Uterus (tissue), 4 donors: ENCODE results near the gene E2F1. TPM values are rescaled to one million over a fixed set of nuclear protein-coding genes. Genes with fewer than 3 reads are reported as not detected.
A peak's percentile ranks its signal among the peaks of the same experiment; 100 is the strongest.

ENCODE experiments used
- DNase-seq, 2 donors: peaks; one replicate each; pipeline ENCODE4 v3.0.0-alpha.2; 2019 to 2020
- H3K27ac ChIP-seq, 2 donors: fragments of 200-600 bp; sonication (generic); 1 replicate in 1 of 2; 2 replicates in 1 of 2; pipeline ENCODE4 v1.5.1; 2016 to 2018
- H3K27me3 ChIP-seq, 2 donors: fragments of 200-600 bp; sonication (generic); one replicate each; pipeline ENCODE4 v1.5.1; 2018 to 2019; ENCODE audit warnings: control low read depth in 1 of 2
- H3K36me3 ChIP-seq, 2 donors: fragments of 200-600 bp; sonication (generic); one replicate each; pipeline ENCODE4 v1.5.1; 2019; ENCODE audit warnings: control low read depth in 1 of 2
- H3K4me1 ChIP-seq, 2 donors: fragments of 200-600 bp; sonication (generic); one replicate each; pipeline ENCODE4 v1.5.1; 2018 to 2019; ENCODE audit warnings: control low read depth in 1 of 2
- H3K4me3 ChIP-seq, 2 donors: fragments of 200-600 bp; sonication (generic); 1 replicate in 1 of 2; 2 replicates in 1 of 2; pipeline ENCODE4 v1.5.1; 2018 to 2019; ENCODE audit warnings: mild to moderate bottlenecking in 1 of 2
- H3K9me3 ChIP-seq, 2 donors: fragments of 200-600 bp; sonication (generic); one replicate each; pipeline ENCODE4 v1.5.1; 2019; ENCODE audit warnings: control low read depth in 1 of 2
- CTCF ChIP-seq, 4 experiments: fragments of 200-600 bp in 2 of 4; fragments of 450-650 bp in 2 of 4; sonication (generic) in 2 of 4; IDR thresholded peaks; one replicate each; pipeline ENCODE4 v1.5.1; 2016 to 2019; ENCODE audit warnings: antibody characterized with exemption in 4 of 4, mild to moderate bottlenecking in 2 of 4, moderate library complexity in 1 of 4
- POLR2A ChIP-seq, 2 donors: fragments of 450-650 bp; IDR thresholded peaks; one replicate each; pipeline ENCODE4 v1.6.1; 2016; ENCODE audit warnings: antibody characterized with exemption in 2 of 2, mild to moderate bottlenecking in 1 of 2, moderate library complexity in 1 of 2
- intact Hi-C: fragments of 100-400 bp; cut with DNase I; formaldehyde crosslinking; loops from one replicate; pipeline ENCODE4 v1.15.1; 2023; ENCODE audit warnings: low total_unique reads
- total RNA-seq, 4 donors: library from RNA; depleted of rRNA in 3 of 4; stranded (reverse); fragments of >200 nt in 3 of 4; gene quantifications; one replicate each; pipeline versions ENCODE4 v1.1.0 to v1.2.4, GENCODE V29; 2014 to 2023
- donor health status: DM: yes; HTN: yes; CAD: no.

Gene E2F1
- total RNA-seq, 4 donors from 2014 or later: 0.51 to 7.3 (median 1.5) TPM; not detected in 1

GRCh38 chr20:33676121-33676520 is 10.1 kb downstream of the E2F1 start:
- Histone ChIP-seq H3K4me1 (peaks cover 7 to 21% of the 10 kb centered on the region in 2 donors), H3K27ac (peak overlapping the region; percentile 90 to 91), H3K27me3 (no peaks in the 10 kb centered on the region), H3K9me3 (no peaks in the 10 kb centered on the region), H3K36me3 (no peaks in the 10 kb centered on the region), H3K4me3 (no peak overlapping the region)
- intact Hi-C loops: no loop called here
- DNase-seq: peak in 1 of 2 donors; percentile 25
- TF ChIP-seq POLR2A (IDR thresholded peaks at IDR 0.05) (no peak), CTCF (IDR thresholded peaks at IDR 0.05) (no peak)

GRCh38 chr20:33675136-33675959 is 10.8 kb downstream of the E2F1 start:
- Histone ChIP-seq H3K27ac (peak overlapping the region; percentile 90 to 91), H3K27me3 (no peaks in the 10 kb centered on the region), H3K9me3 (no peaks in the 10 kb centered on the region), H3K4me3 (peak overlapping the region; percentile 65 to 72), H3K4me1 (peaks cover 7 to 21% of the 10 kb centered on the region in 2 donors), H3K36me3 (no peaks in the 10 kb centered on the region)
- intact Hi-C loops: no loop called here
- TF ChIP-seq CTCF (IDR thresholded peaks at IDR 0.05) (no peak), POLR2A (IDR thresholded peaks at IDR 0.05) (peak in 1 of 2 donors; percentile 16)
- peak; percentile 60 to 63 for DNase-seq

- Histone ChIP-seq H3K4me3 (peak within 1 kb of the TSS; percentile 65 to 72), H3K36me3 (no peaks in the 10 kb centered on the region), H3K27me3 (no peaks in the 10 kb centered on the region), H3K4me1 (peaks cover 7 to 21% of the 10 kb centered on the region in 2 donors), H3K27ac (peak within 1 kb of the TSS; percentile 90 to 91), H3K9me3 (no peaks in the 10 kb centered on the region)
- DNase-seq: peak; percentile 80 to 91
- no peak for TF ChIP-seq CTCF (IDR thresholded peaks at IDR 0.05)
- peak; percentile 48 to 72 for TF ChIP-seq POLR2A (IDR thresholded peaks at IDR 0.05)
- intact Hi-C loops: no loop called here
These were observed 11.7 kb downstream of the E2F1 start, which contains the start of gene NECAB3 for GRCh38 chr20:33674294-33675135. TSS of gene NECAB3 (minus strand) at chr20:33674428. CDS start at chr20:33674352, 76 bp downstream.

GRCh38 chr20:33673410-33674293 is 12.5 kb downstream of the E2F1 start:
- Histone ChIP-seq H3K4me1 (peaks cover 7 to 21% of the 10 kb centered on the region in 2 donors), H3K4me3 (peak overlapping the region; percentile 65 to 72), H3K27ac (peak overlapping the region; percentile 90 to 91), H3K36me3 (no peaks in the 10 kb centered on the region), H3K27me3 (no peaks in the 10 kb centered on the region), H3K9me3 (no peaks in the 10 kb centered on the region)
- DNase-seq: peak in 1 of 2 donors; percentile 37
- TF ChIP-seq POLR2A (IDR thresholded peaks at IDR 0.05) (no peak), CTCF (IDR thresholded peaks at IDR 0.05) (no peak)
- intact Hi-C loops: no loop called here
